Measurements from ENCODE around the gene PTPN14. TPM values are rescaled to one million over a fixed set of nuclear protein-coding genes. Genes with fewer than 3 reads are reported as not detected.
A peak's percentile ranks its signal among the peaks of the same experiment; 100 is the strongest.

Gene PTPN14
- total RNA-seq, 1 experiment from 2014 or later: 39.1 TPM

DNA sequence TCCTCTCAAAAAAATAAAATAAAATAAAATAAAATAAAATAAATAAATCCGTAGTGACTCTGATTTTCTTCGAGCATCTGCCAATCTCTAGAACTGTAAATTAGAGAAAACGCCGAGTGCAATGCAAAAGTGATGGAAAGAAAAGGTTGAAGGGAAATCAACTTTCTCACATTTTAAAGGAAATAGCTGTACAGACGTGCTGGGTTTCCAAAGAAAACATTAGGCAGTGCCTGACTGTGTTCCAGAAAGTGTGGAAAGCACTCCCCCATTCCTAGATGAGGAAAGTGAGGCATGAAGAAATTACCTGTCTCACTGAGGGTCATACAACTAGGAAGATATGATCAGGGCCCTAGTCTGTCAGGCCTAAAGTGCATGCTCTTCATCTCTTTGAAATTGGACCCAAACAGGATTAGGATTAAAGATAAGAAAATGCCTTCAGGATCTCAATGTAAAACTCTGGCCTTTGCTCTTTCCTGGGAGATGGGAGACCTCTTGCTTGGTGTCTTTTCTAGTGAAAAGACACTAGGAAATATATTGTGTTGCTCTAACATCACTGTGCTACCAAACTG is 1.8 kb upstream of the PTPN14 start:
- Histone ChIP-seq H3K27ac (peak overlapping the region; percentile 99; the same call in 1 of the 2 replicates), H3K4me1 (replicated peaks) (peaks cover 37% of the 10 kb centered on the region), H3K36me3 (peaks cover 25% of the 10 kb centered on the region), H3K27me3 (replicated peaks) (no peaks in the 10 kb centered on the region), H3K9me3 (replicated peaks) (no peaks in the 10 kb centered on the region), H3K4me3 (no peak overlapping the region)
- no peak for DNase-seq (ENCODE audit: low read depth in 1 of 2, low spot score in 2 of 2)

DNA sequence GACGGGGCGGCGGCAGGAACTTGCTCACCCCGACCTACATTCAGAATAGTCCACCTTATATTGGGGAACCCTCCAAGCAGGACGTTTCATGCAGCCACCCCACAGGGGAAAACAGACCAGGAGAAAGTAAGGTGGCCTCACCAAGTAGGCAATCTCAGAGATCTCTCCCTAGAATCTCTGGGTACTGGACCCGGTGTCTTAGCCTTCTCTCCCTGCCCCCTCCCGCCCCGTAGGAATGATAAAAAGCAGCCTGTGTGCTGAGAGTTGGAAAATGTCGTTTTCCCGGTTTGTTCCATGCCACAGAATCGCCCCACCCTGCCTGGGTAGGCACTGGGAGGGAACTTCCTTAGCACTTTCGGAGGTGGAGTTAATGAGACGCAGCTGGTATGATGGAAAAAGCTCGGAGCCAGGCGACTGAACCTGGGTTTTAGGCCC is 789 bp upstream of the PTPN14 start:
- H3K9me3 ChIP-seq (replicated peaks): no peaks in the 10 kb centered on the region
- peaks cover 33% of the 10 kb centered on the region for H3K4me1 ChIP-seq (replicated peaks)
- H3K4me3 ChIP-seq: peak overlapping the region; percentile 82
- DNase-seq (ENCODE audit: low read depth in 1 of 2, low spot score in 2 of 2): peak; percentile 84 to 89
- no peaks in the 10 kb centered on the region for H3K27me3 ChIP-seq (replicated peaks)
- H3K36me3 ChIP-seq: peaks cover 30% of the 10 kb centered on the region
- H3K27ac ChIP-seq: peak overlapping the region; percentile 99

- Histone ChIP-seq H3K27me3 (replicated peaks) (no peaks in the 10 kb centered on the region), H3K36me3 (peaks cover 39% of the 10 kb centered on the region), H3K4me3 (peak overlapping the region; percentile 82), H3K27ac (peak overlapping the region; percentile 99), H3K9me3 (replicated peaks) (no peaks in the 10 kb centered on the region), H3K4me1 (replicated peaks) (peaks cover 34% of the 10 kb centered on the region)
- no peak for DNase-seq (ENCODE audit: low read depth in 1 of 2, low spot score in 2 of 2)
Observed at GRCh38 chr1:214550857-214551435, 456 bp downstream of the PTPN14 start.

DNA sequence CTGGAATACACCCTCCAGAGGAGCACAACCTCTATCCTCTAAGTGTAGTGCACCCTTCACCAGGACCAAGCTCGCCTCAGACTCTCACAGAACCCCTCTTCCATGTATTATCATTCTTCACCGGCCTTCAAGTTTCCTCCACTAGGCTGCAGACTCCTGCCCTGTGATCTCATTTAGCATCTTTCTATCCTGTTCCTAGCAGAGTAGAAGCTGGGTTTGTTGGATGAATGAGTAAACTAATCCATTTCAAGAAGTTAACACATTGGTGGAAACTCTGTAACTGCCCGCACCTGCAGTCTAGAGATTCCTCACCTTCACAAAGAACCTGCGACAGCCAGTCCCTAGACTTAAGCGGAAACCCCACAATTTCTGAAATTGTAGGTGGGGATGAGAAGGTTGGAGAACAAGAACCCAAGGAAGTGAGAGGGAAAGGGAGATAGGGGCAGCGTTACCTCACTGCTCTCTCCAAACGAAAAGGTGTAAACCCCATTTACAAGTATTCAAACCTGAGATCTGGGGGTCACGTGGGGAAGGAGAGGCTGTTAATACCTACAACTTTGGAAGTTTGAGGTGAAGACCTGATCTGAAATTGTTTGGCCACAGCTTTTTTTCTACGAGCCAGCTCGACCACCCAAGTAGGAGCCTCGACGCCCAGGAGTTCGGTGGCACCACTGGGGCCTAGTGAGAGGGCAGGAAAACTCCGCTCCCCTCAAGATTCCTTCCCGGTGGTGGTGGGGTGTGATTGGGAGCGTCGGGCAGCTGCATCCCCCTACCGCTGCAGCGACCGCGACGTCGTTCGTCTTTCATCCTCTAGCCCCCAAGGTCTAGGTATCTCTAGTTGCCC is 1.2 kb downstream of the PTPN14 start:
- DNase-seq (ENCODE audit: low read depth in 1 of 2, low spot score in 2 of 2): peak; percentile 45 to 53
- peaks cover 46% of the 10 kb centered on the region for H3K36me3 ChIP-seq
- peak overlapping the region; percentile 82 for H3K4me3 ChIP-seq
- peak overlapping the region; percentile 99 for H3K27ac ChIP-seq
- peaks cover 34% of the 10 kb centered on the region for H3K4me1 ChIP-seq (replicated peaks)
- H3K27me3 ChIP-seq (replicated peaks): no peaks in the 10 kb centered on the region
- H3K9me3 ChIP-seq (replicated peaks): no peaks in the 10 kb centered on the region

- Histone ChIP-seq H3K36me3 (peaks cover 53% of the 10 kb centered on the region), H3K4me3 (peak overlapping the region; percentile 82), H3K9me3 (replicated peaks) (no peaks in the 10 kb centered on the region), H3K4me1 (replicated peaks) (peaks cover 34% of the 10 kb centered on the region), H3K27ac (no peak overlapping the region), H3K27me3 (replicated peaks) (no peaks in the 10 kb centered on the region)
- no peak for DNase-seq (ENCODE audit: low read depth in 1 of 2, low spot score in 2 of 2)
Observed at GRCh38 chr1:214549604-214550003, 1.8 kb downstream of the PTPN14 start.

- Histone ChIP-seq H3K36me3 (peaks cover 54% of the 10 kb centered on the region), H3K27ac (no peak overlapping the region), H3K9me3 (replicated peaks) (no peaks in the 10 kb centered on the region), H3K27me3 (replicated peaks) (no peaks in the 10 kb centered on the region), H3K4me3 (peak overlapping the region; percentile 82), H3K4me1 (replicated peaks) (peaks cover 34% of the 10 kb centered on the region)
- peak; percentile 57 to 72 for DNase-seq (ENCODE audit: low read depth in 1 of 2, low spot score in 2 of 2)
Observed at GRCh38 chr1:214548988-214549387, 2.4 kb downstream of the PTPN14 start.

GRCh38 chr1:214548271-214548670 is 3.1 kb downstream of the PTPN14 start:
- no peak for DNase-seq (ENCODE audit: low read depth in 1 of 2, low spot score in 2 of 2)
- peaks cover 33% of the 10 kb centered on the region for H3K4me1 ChIP-seq (replicated peaks)
- no peak overlapping the region for H3K4me3 ChIP-seq
- H3K36me3 ChIP-seq: peaks cover 54% of the 10 kb centered on the region
- H3K27me3 ChIP-seq (replicated peaks): no peaks in the 10 kb centered on the region
- no peak overlapping the region for H3K27ac ChIP-seq
- H3K9me3 ChIP-seq (replicated peaks): no peaks in the 10 kb centered on the region

DNA sequence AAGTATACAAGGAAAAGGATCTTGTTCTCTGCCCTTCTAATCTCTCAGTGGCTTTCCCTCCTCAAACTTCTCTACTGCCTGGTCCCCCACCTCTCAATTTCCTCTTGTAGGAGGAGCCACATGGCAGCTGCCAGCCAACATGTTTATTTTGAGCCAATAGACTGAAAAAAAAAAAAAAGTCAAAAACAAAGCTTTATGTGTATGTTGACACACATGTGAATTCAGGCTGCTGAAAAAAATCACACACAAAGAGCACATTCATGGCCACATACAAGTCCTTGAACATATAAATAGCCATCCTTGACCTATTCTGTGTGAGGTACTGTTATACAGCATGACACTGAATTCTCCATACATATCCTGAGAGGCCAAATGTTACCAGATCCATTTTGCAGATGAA is 3.7 kb downstream of the PTPN14 start:
- Histone ChIP-seq H3K27me3 (replicated peaks) (no peaks in the 10 kb centered on the region), H3K36me3 (peaks cover 54% of the 10 kb centered on the region), H3K4me1 (replicated peaks) (peaks cover 29% of the 10 kb centered on the region), H3K4me3 (no peak overlapping the region), H3K27ac (no peak overlapping the region), H3K9me3 (replicated peaks) (no peaks in the 10 kb centered on the region)
- no peak for DNase-seq (ENCODE audit: low read depth in 1 of 2, low spot score in 2 of 2)

DNA sequence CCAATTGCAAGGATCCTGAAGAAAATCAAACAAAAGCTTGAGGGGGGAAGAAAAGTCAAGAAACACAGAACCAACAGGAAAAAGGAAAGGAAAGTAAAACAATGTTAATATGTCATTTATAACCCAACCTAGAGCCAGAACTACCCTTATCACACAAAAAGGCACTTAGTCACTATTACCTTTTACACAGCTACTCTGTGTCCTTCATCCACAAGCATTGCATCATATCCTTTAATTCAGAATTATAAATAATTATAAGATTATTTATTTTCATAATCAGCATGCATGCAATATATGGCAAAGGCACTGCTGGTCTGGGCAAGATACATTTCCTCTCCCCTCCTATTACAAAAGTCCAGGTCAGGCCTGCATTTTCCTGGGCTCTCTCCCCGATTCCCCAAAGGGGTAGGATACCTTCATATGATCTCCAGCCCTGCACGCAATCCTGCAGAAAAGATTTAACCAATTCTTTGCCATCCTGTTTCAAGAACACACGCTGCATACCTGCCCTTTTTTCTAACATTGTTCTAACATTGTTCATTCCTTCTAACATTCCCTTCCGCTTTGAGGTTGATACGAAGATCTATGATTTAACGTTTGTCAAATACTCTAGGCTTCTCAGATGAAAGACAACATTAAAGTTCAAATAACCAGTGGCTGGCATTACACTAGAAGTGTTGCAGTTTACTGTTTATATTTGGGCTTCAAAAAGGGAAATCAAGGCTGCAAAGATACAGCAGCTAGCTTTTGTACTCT is 4.3 kb downstream of the PTPN14 start:
- Histone ChIP-seq H3K4me3 (no peak overlapping the region), H3K27ac (no peak overlapping the region), H3K4me1 (replicated peaks) (peaks cover 24% of the 10 kb centered on the region), H3K27me3 (replicated peaks) (no peaks in the 10 kb centered on the region), H3K9me3 (replicated peaks) (no peaks in the 10 kb centered on the region), H3K36me3 (peaks cover 54% of the 10 kb centered on the region)
- no peak for DNase-seq (ENCODE audit: low read depth in 1 of 2, low spot score in 2 of 2)

DNA sequence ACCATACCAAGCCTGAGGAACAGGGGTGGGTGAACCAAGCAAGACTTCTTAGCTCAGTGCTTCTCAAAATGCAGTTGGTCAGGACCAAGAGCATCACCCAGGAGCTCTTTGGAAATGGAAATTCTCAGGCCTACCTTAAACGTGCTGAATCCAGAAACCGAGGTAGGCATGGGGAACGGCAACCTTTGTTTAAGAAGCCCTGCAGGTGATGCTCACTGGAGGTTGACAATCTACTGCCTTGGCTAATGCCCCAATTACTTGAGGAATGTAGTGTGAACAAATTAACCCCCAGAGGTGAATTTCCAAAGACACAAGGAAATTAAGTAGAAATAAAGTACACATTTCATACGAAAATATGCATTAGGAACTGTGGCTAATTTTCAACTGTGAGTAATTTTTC is 5.3 kb downstream of the PTPN14 start:
- Histone ChIP-seq H3K9me3 (replicated peaks) (no peaks in the 10 kb centered on the region), H3K4me3 (no peak overlapping the region), H3K4me1 (replicated peaks) (peaks cover 21% of the 10 kb centered on the region), H3K36me3 (peaks cover 53% of the 10 kb centered on the region), H3K27me3 (replicated peaks) (no peaks in the 10 kb centered on the region), H3K27ac (no peak overlapping the region)
- DNase-seq (ENCODE audit: low read depth in 1 of 2, low spot score in 2 of 2): no peak

- H3K27me3 ChIP-seq (replicated peaks): no peaks in the 10 kb centered on the region
- peaks cover 21% of the 10 kb centered on the region for H3K4me1 ChIP-seq (replicated peaks)
- peaks cover 49% of the 10 kb centered on the region for H3K36me3 ChIP-seq
- H3K4me3 ChIP-seq: no peak overlapping the region
- H3K9me3 ChIP-seq (replicated peaks): no peaks in the 10 kb centered on the region
- no peak overlapping the region for H3K27ac ChIP-seq
- no peak for DNase-seq (ENCODE audit: low read depth in 1 of 2, low spot score in 2 of 2)
Observed at GRCh38 chr1:214545293-214545692, 6.1 kb downstream of the PTPN14 start.

GRCh38 chr1:214544791-214545190 is 6.6 kb downstream of the PTPN14 start:
- peaks cover 49% of the 10 kb centered on the region for H3K36me3 ChIP-seq
- no peaks in the 10 kb centered on the region for H3K9me3 ChIP-seq (replicated peaks)
- DNase-seq (ENCODE audit: low read depth in 1 of 2, low spot score in 2 of 2): no peak
- H3K27me3 ChIP-seq (replicated peaks): no peaks in the 10 kb centered on the region
- no peak overlapping the region for H3K27ac ChIP-seq
- peaks cover 20% of the 10 kb centered on the region for H3K4me1 ChIP-seq (replicated peaks)
- H3K4me3 ChIP-seq: no peak overlapping the region

DNA sequence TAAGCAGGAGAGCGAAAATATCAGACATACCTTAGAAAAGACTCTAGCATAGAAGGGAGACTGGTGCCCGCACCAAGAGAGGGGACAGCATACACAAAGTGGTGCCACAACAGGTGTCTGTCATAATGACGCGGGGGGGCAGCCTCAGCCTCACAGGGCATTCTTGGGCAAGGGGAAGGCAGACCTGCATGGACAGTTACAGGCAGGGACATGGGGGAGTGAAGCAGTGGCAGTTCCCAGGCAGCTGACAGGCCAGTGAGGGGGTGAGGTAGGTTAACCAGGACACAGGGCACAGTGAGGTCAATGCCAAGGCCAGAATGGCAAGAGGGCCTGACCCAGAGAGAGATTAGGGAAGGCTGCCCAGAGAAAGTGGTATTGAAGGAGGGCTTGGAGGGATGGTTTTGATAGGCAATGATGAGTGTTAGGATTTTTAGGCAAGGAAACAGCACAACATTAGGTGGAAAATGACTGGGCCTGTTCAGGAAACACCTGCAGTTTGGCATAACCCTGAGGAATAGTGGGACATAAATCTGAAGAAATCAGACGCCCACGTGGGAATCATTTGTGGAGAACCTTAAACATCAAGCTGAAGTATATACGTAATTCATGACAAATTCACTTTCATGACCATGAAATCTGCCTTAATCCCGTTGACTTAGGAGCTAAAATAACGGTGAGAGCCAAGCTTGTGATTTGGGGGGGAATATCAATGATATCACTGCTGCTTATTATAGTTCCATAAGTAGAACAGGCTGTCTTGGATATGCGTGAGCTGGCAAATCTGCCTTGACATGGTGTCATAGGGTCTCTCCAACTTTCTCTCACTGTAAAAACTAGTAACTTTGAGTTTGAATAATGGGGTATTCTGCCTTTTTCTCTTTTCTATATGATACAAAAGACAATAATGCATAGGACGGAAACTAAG is 8.9 kb downstream of the PTPN14 start:
- DNase-seq (ENCODE audit: low read depth in 1 of 2, low spot score in 2 of 2): no peak
- Histone ChIP-seq H3K4me1 (replicated peaks) (peaks cover 12% of the 10 kb centered on the region; the same call in 1 of the 2 replicates), H3K9me3 (replicated peaks) (no peaks in the 10 kb centered on the region), H3K4me3 (no peak overlapping the region), H3K36me3 (peaks cover 34% of the 10 kb centered on the region), H3K27ac (no peak overlapping the region), H3K27me3 (replicated peaks) (no peaks in the 10 kb centered on the region)

Data from SJSA1 (cell line).